DOHH2 (cell line): ENCODE measurements around the gene TAF4B.

Experiments used
- CTCF ChIP-seq: fragments of 200-600 bp; sonication (generic); IDR thresholded peaks from one replicate; pipeline ENCODE4 v1.5.1; 2014; ENCODE audit warnings: antibody characterized with exemption, mild to moderate bottlenecking, low read depth, low read length; ENCODE audit not compliant: poor library complexity, severe bottlenecking
- EZH2phosphoT487 ChIP-seq: fragments of 200-600 bp; sonication (generic); IDR thresholded peaks from 2 replicates; pipeline ENCODE4 v1.6.1; 2017; ENCODE audit warnings: borderline replicate concordance, mild to moderate bottlenecking, antibody characterized with exemption, low read length, moderate library complexity, mixed read lengths

- TF ChIP-seq CTCF: no peak
- TF ChIP-seq EZH2phosphoT487: no peak
Observed at GRCh38 chr18:26425148-26425531, 198.9 kb downstream of the TAF4B start.
